ENCODE results near the gene ADARB2.

The ADARB2 gene

GRCh38 chr10:1377740-1378397, 359.5 kb downstream of the ADARB2 start:
- ChIA-PET CTCF (no interaction called here), POLR2A (no interaction called here)
- H3K4me3 ChIP-seq (ENCODE audit: low read depth, low read length), result no peak overlapping the region
- no peak for DNase-seq (ENCODE audit: low read depth, low spot score)
- TF ChIP-seq, protein P1, sequence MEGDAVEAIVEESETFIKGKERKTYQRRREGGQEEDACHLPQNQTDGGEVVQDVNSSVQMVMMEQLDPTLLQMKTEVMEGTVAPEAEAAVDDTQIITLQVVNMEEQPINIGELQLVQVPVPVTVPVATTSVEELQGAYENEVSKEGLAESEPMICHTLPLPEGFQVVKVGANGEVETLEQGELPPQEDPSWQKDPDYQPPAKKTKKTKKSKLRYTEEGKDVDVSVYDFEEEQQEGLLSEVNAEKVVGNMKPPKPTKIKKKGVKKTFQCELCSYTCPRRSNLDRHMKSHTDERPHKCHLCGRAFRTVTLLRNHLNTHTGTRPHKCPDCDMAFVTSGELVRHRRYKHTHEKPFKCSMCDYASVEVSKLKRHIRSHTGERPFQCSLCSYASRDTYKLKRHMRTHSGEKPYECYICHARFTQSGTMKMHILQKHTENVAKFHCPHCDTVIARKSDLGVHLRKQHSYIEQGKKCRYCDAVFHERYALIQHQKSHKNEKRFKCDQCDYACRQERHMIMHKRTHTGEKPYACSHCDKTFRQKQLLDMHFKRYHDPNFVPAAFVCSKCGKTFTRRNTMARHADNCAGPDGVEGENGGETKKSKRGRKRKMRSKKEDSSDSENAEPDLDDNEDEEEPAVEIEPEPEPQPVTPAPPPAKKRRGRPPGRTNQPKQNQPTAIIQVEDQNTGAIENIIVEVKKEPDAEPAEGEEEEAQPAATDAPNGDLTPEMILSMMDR (IDR thresholded peaks at IDR 0.05; ENCODE audit: insufficient read depth, low read length, missing control alignments), result no peak

GRCh38 chr10:1377231-1377630, 360.1 kb downstream of the ADARB2 start:
- ChIA-PET CTCF (no interaction called here), POLR2A (no interaction called here)
- no peak for DNase-seq (ENCODE audit: low read depth, low spot score)
- TF ChIP-seq, protein P1 (IDR thresholded peaks at IDR 0.05; ENCODE audit: insufficient read depth, low read length, missing control alignments), result no peak
- H3K4me3 ChIP-seq (ENCODE audit: low read depth, low read length), result no peak overlapping the region

DNA sequence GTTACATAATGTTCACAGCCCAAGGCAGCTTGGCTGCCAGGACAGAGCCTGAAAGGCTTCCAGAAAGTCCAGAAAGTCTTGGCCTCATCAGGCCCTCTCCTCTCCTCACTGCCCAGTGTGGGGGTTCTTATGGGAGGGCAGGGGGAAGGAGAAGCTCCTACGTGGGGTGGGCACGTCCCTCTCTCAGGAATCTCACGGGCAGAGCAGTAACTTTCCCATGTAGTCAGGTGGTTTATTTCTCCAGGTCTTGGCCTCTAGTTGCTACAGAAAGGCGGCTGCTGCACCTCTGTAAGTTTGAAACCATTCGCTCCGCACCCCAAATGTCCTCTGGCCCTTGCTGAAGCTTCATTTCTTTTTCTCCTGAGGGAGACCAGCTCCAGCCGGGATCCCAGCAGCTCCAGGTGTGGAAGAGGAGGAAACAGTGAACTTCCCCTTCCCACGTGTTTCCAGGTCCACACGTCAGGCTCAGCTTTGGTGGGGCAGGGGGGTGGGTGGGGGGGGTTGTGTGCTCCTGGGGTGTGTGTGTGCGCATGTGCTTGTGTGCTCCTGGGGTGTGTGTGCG, 360.9 kb downstream of the ADARB2 start:
- no peak for DNase-seq (ENCODE audit: low read depth, low spot score)
- H3K4me3 ChIP-seq (ENCODE audit: low read depth, low read length), result no peak overlapping the region
- CTCF ChIA-PET, result no interaction called here
- POLR2A ChIA-PET, result no interaction called here
- TF ChIP-seq, protein P1 (IDR thresholded peaks at IDR 0.05; ENCODE audit: insufficient read depth, low read length, missing control alignments), result no peak

GRCh38 chr10:1375346-1376170, 361.8 kb downstream of the ADARB2 start:
- no peak overlapping the region for H3K4me3 ChIP-seq (ENCODE audit: low read depth, low read length)
- TF ChIP-seq, protein P1 (IDR thresholded peaks at IDR 0.05; ENCODE audit: insufficient read depth, low read length, missing control alignments), result no peak
- no peak for DNase-seq (ENCODE audit: low read depth, low spot score)
- CTCF ChIA-PET, result no interaction called here
- POLR2A ChIA-PET, result no interaction called here

GRCh38 chr10:1374511-1375345, 362.6 kb downstream of the ADARB2 start:
- ChIA-PET POLR2A (no interaction called here), CTCF (no interaction called here)
- DNase-seq (ENCODE audit: low read depth, low spot score), result no peak
- TF ChIP-seq, protein P1 (IDR thresholded peaks at IDR 0.05; ENCODE audit: insufficient read depth, low read length, missing control alignments), result no peak
- no peak overlapping the region for H3K4me3 ChIP-seq (ENCODE audit: low read depth, low read length)

All from AG04449 (cell line).